Measurements from ENCODE around the gene MARCHF10. TPM values are rescaled to one million over a fixed set of nuclear protein-coding genes. Genes with fewer than 3 reads are reported as not detected.
"Not testable (repeated sequence)": the region's sequence is repeated elsewhere in the genome, so short reads cannot be mapped to it uniquely, and the experiment has no call there.

The MARCHF10 gene
- total and polyA plus RNA-seq, 2 experiments from 2014 or later: not detected

DNA sequence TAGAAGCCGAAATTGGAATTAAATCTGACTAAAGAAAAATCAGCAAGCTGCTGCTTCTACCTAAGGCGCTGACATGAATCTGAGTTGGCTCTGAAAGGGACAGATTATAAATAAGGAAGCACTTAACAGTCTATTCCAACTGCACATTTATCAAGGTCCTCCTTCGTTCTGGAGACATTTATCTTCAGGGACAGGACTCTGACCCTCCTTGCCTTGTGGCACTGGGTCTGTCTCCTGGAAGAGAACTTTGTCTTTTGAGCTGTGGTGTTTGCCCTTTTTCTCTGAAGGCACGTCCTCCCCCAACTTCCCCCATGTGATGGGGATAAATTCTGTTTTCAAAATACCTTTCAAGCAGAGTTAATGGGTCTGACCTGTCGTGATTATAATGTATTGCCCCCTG lies 47.0 kb upstream of the MARCHF10 start:
- no peaks in the 10 kb centered on the region for H4K20me1 ChIP-seq (ENCODE audit: insufficient read depth, poor library complexity, severe bottlenecking)
- no peak for DNase-seq (ENCODE audit: low spot score)
- no peaks in the 10 kb centered on the region for H3K27me3 ChIP-seq
- H3K4me3 ChIP-seq: no peak overlapping the region
- H3K4me1 ChIP-seq (ENCODE audit: insufficient read depth): no peaks in the 10 kb centered on the region
- H2AFZ ChIP-seq: no peak overlapping the region
- no peak overlapping the region for H3K4me2 ChIP-seq
- no peaks in the 10 kb centered on the region for H3K36me3 ChIP-seq (replicated peaks; ENCODE audit: insufficient read depth, low read depth)
- 73% methylated on average over 5 of the region's 5 CpGs for WGBS (ENCODE audit: low lambda C conversion rate, missing lambda C conversion rate)
- no peak overlapping the region for H3K27ac ChIP-seq
- H3K9me3 ChIP-seq (ENCODE audit: low read depth): no peaks in the 10 kb centered on the region
- no peaks in the 10 kb centered on the region for H3K9me2 ChIP-seq (replicated peaks; ENCODE audit: insufficient read depth)
- TF ChIP-seq, protein P1, sequence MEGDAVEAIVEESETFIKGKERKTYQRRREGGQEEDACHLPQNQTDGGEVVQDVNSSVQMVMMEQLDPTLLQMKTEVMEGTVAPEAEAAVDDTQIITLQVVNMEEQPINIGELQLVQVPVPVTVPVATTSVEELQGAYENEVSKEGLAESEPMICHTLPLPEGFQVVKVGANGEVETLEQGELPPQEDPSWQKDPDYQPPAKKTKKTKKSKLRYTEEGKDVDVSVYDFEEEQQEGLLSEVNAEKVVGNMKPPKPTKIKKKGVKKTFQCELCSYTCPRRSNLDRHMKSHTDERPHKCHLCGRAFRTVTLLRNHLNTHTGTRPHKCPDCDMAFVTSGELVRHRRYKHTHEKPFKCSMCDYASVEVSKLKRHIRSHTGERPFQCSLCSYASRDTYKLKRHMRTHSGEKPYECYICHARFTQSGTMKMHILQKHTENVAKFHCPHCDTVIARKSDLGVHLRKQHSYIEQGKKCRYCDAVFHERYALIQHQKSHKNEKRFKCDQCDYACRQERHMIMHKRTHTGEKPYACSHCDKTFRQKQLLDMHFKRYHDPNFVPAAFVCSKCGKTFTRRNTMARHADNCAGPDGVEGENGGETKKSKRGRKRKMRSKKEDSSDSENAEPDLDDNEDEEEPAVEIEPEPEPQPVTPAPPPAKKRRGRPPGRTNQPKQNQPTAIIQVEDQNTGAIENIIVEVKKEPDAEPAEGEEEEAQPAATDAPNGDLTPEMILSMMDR (IDR thresholded peaks at IDR 0.05; ENCODE audit: poor library complexity): no peak
- no peak for TF ChIP-seq EZH2phosphoT487 (IDR thresholded peaks at IDR 0.05; ENCODE audit: low read depth, severe bottlenecking, unreplicated experiment)
- H3K79me2 ChIP-seq: no peaks in the 10 kb centered on the region

DNA sequence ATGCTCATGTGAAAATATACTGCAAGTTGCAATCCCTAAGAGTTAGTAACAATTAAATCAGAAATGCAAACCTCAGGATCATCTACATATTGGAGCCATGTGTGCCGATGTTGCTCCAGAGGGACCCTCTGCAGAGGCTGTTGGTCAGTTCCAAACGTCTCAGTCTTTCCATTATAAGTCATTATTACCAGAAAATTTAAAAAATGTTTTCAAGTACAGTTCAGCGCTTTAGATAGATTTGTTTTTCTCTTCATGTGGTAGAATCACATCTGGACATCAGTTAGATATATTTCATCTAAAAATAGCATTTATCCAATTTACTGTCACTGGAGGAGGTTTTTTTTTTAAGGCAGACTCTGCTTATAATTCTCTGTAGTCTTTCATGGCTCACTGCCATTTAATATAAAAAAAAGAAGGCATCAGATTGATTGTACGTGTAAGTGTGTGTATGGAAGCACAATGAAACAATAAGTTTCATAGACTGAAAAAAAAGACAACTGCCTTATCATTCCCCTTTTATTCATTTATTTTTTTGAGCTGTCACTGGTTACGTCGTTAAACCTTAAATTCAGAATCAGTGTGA lies 46.1 kb upstream of the MARCHF10 start:
- Histone ChIP-seq H3K9me3 (ENCODE audit: low read depth) (no peaks in the 10 kb centered on the region), H3K36me3 (replicated peaks; ENCODE audit: insufficient read depth, low read depth) (no peaks in the 10 kb centered on the region), H3K4me3 (no peak overlapping the region), H3K9me2 (replicated peaks; ENCODE audit: insufficient read depth) (no peaks in the 10 kb centered on the region), H3K79me2 (no peaks in the 10 kb centered on the region), H4K20me1 (ENCODE audit: insufficient read depth, poor library complexity, severe bottlenecking) (no peaks in the 10 kb centered on the region), H3K4me1 (ENCODE audit: insufficient read depth) (no peaks in the 10 kb centered on the region), H3K27ac (no peak overlapping the region), H3K4me2 (no peak overlapping the region), H2AFZ (no peak overlapping the region), H3K27me3 (no peaks in the 10 kb centered on the region)
- DNase-seq (ENCODE audit: low spot score): no peak
- 89% methylated on average over 6 of the region's 6 CpGs for WGBS (ENCODE audit: low lambda C conversion rate, missing lambda C conversion rate)
- TF ChIP-seq, protein P1 (IDR thresholded peaks at IDR 0.05; ENCODE audit: poor library complexity): no peak
- TF ChIP-seq EZH2phosphoT487 (IDR thresholded peaks at IDR 0.05; ENCODE audit: low read depth, severe bottlenecking, unreplicated experiment) (no peak), EZH2 (IDR thresholded peaks at IDR 0.05; ENCODE audit: borderline replicate concordance) (no peak)

DNA sequence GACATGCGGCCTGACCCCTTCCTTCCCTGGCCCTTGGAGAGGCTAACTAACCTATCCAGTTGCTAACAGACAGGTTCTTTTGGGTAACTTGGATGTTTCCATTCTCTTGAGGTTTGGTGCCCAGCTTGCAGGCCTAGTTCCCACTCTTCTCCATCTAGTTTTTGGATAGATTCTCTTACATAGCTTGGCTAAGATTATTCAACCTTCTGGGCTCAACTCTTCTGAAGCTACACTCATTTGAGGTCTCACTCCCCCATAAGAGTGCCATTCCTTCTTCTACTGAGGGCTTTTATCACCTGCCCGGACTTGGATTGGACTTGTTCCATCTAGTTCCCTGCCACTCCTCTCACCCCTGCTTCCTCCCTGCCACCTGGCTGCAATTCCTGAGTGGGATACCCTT lies 44.1 kb upstream of the MARCHF10 start:
- H3K4me2 ChIP-seq: no peak overlapping the region
- no peak overlapping the region for H2AFZ ChIP-seq

DNA sequence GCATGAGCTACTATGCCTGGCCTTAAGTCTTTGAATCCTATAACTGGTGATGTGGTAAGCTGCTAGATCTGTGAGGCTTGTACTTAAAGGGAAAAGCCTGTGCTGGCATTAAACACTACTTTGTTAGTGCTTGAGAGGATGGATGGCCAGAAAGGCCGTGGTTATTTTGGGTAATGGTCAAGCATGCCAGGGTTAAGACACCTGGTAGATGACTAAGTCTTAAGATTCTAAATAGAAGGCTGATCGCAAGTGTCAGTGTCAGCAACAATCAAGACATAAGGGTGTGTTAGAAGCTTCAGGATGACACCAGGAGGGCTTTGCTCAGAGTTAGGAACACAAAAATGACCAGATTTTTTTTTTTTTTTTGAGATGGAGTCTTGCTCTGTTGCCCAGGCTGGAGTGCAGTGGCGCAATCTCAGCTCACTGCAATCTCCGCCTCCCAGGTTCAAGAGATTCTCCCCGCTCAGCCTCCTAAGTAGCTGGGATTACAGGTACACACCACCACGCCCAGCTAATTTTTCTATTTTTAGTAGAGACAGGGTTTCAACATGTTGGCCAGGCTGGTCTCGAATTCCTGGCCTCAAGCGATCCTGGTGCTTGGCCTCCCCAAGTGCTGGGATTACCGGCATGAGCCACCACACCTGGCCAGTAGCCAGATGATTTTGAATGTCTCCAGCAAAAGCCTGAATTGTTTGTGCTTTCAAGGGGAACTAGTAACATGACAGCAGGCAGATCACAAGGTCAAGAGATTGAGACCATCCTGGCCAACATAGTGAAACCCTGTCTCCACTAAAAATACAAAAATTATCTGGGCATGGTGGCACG lies 41.7 kb upstream of the MARCHF10 start:
- not testable (repeated sequence) for H3K27ac ChIP-seq; H3K9me2 ChIP-seq (replicated peaks; ENCODE audit: insufficient read depth); H3K36me3 ChIP-seq (replicated peaks; ENCODE audit: insufficient read depth, low read depth); H3K9me3 ChIP-seq (ENCODE audit: low read depth); DNase-seq (ENCODE audit: low spot score); H3K27me3 ChIP-seq; H3K79me2 ChIP-seq; H2AFZ ChIP-seq; H3K4me2 ChIP-seq; H3K4me1 ChIP-seq (ENCODE audit: insufficient read depth); H4K20me1 ChIP-seq (ENCODE audit: insufficient read depth, poor library complexity, severe bottlenecking); H3K4me3 ChIP-seq
- WGBS (ENCODE audit: low lambda C conversion rate, missing lambda C conversion rate): 94% methylated on average over 10 of the region's 10 CpGs

More for the DNA sequence above, 44.1 kb upstream of the MARCHF10 start:
- H3K27me3 ChIP-seq: no peaks in the 10 kb centered on the region
- H3K27ac ChIP-seq: no peak overlapping the region
- no peak for DNase-seq (ENCODE audit: low spot score)
- H4K20me1 ChIP-seq (ENCODE audit: insufficient read depth, poor library complexity, severe bottlenecking): no peaks in the 10 kb centered on the region
- no peak overlapping the region for H3K4me3 ChIP-seq
- H3K79me2 ChIP-seq: no peaks in the 10 kb centered on the region
- WGBS (ENCODE audit: low lambda C conversion rate, missing lambda C conversion rate): 98% methylated on average over 2 of the region's 2 CpGs
- TF ChIP-seq EZH2phosphoT487 (IDR thresholded peaks at IDR 0.05; ENCODE audit: low read depth, severe bottlenecking, unreplicated experiment) (no peak), EZH2 (IDR thresholded peaks at IDR 0.05; ENCODE audit: borderline replicate concordance) (no peak)
- TF ChIP-seq, protein P1 (IDR thresholded peaks at IDR 0.05; ENCODE audit: poor library complexity): no peak
- no peaks in the 10 kb centered on the region for H3K9me3 ChIP-seq (ENCODE audit: low read depth)
- H3K4me1 ChIP-seq (ENCODE audit: insufficient read depth): no peaks in the 10 kb centered on the region
- no peaks in the 10 kb centered on the region for H3K9me2 ChIP-seq (replicated peaks; ENCODE audit: insufficient read depth)
- H3K36me3 ChIP-seq (replicated peaks; ENCODE audit: insufficient read depth, low read depth): no peaks in the 10 kb centered on the region

All from hepatocyte (in vitro differentiated cells).